NCI-H446 (cell line): ENCODE data around the gene SVOPL.
"Not testable (repeated sequence)": the region's sequence is repeated elsewhere in the genome, so short reads cannot be mapped to it uniquely, and the experiment has no call there.

Source experiments
- DNase-seq, 2 experiments: peaks; one replicate each; lab custom pipeline; 2025; lab: John Stamatoyannopoulos, UW

Gene SVOPL

DNA sequence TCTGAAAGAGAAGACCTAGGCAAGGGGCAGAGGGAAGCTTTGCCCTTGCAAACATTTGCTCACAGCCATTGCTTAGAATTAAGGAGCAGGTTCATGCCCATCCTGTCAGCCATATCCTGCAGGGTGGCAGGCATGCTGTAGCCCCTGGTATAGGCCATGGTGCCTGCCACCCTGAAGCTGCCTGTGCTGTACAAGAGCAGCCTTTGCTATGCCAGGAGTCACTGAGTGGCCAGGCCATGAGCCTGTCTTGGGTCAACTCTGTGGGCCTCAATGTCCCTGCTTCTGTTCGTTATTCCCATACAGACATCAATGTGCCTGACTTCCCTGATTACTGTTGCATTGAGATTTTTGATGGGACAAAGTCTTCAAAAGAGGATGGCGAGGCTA, 368 bp upstream of the SVOPL start:
- no peak for DNase-seq

DNA sequence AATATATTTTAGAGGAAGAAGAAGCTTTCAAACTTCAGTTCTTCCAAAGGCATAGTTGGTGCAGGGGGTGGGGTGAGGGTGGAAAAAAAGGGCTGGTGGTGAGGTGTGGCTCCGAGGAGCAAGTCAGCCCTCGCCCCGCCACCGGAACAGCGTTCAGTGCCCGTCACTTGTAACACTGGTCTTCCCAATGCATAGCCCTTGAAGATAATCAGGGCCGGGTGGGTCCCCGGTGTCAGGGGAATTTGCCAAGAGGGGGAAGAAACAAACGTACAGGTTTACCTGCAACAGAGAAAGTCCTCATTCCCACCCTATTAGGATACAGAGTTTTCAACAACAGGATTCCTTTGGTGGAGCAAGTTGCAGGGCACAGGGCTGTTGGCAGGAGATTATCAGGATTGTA, 1.5 kb downstream of the SVOPL start:
- DNase-seq: no peak

DNA sequence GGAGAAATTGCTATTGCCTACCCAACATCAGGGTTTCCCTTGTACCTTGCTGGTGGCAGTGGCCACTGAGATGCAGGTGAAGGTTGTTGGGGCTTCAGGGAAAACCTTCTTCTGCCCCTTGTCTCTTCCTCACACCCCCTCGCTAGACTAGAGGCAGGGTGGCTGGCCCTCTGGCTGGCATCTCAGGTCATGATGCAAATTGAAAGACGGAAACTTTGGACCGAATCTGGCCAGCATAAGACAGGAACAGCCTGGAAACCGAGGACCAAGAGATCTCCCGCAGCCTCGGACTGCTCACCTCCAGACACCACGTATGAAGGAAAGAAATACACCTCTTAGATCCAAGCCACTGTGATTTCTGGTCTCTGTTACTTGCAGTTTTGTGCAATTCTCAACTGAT, 2.9 kb downstream of the SVOPL start:
- no peak for DNase-seq

DNA sequence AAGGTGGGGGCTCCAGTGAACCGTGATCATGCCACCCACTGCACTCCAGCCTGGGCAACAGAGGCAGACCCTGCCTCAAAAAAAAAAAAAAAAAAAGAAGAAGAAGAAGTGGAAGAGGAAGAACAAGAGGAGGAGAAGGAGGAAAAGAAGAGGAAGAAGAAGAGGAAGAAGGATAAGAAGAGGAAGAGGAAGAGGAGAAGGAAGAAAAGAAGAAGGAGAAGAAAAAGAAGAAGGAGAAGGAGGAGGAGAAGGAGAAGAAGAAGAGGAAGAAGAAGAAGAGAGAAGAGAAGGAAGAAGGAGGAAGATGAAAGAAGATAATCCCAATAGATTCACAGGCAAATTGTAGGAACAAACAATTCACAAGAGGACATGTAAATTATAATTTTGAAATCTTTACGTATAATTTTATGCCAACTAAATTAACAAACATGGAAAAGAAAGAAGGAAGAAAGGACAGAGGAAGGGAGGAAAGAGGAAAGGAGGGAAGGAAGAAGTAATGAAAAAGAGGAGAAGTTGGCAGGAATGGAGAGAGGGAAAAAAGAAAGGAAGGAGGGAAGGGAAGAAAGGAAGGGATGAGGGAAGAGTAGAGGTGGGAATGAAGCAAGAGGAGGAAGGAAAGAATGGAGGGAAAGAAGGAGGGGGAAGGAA, 3.5 kb downstream of the SVOPL start:
- DNase-seq: no peak

DNA sequence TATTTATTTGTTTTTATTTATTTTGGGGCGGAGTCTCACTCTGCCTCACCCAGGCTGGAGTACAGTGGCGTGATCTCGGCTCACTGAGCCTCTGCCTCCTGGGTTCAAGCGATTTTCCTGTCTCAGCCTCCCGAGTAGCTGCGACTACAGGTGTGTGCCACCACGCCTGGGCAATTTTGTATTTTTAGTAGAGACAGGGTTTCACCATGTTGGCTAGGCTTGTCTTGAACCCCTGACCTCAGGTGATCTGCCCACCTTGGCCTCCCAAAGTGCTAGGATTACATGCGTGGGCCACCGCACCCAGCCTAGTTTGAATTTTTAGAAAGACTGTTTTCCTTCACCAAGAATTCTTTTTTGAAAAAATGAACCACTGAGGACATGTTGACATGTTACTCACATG, 5.4 kb downstream of the SVOPL start:
- not testable (repeated sequence) for DNase-seq

DNA sequence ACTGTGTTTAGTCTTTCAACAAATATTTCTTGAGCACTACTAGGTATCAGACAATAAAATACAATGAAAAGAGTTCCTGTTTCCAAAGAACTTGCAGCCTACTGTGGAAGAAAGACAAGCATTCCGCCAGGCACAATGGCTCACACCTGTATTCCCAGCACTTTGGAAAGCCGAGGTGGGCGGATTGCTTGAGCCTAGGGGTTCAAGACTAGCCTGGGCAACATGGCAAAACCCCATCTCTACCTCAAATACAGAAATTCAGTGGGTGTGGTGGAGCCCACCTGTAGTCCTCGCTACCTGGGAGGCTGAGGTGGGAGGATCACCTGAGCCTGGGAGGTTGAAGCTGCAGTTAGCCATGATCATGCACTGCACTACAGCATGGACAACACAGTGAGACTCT, 6.1 kb downstream of the SVOPL start:
- no peak for DNase-seq

DNA sequence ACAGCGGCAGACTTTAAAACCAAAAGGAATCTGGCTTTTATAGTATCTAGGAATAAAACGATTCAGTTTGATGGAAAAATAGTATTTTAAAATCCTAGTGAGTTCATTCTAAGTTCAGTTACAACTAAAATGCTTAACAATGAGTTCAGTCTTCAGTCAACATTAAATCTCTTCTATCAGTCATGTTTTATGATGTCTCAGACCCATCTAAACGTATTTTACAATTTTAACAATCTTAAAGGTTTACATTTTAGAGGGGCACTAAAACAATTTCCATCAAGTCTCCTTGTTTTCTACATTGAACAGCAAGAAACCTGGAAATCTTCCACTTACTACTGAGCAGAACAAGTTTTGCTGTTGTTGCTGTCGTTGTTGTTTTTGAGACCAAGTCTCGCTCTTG, 10.0 kb downstream of the SVOPL start:
- DNase-seq: no peak

DNA sequence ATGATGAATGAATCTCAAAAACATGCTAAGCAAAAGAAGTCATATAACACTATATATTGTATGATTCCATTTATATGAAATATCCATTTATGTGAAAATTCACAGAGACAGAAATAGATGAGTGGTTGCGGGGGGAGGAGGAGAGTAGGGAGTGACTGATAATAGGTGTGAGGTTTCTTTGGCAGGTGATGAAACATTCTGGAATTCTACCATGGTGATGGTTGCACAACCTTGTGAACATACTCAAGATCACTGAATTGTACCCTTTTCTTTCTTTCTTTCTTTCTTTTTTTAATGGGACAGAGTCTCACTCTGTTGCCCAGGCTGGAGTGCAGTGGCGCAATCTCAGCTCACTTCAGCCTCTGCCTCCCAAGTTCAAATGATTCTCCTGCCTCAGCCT, 10.7 kb downstream of the SVOPL start:
- DNase-seq: no peak

DNA sequence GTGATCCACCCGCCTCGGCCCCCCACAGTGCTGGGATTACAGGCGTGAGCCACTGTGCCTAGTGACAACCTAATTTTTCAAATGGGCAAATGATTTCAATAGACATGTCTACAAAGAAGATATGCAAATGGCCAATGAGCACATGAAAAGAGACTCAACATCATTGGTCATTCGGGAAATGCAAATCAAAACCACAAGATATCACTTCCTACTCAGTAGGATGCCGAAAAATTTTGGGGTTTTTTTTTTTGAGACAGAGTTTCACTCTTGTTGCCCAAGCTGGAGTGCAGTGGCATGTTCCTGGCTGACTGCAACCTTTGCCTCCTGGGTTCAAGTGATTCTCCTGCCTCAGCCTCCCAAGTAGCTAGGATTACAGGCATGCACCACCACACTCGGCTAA, 13.1 kb downstream of the SVOPL start:
- DNase-seq: not testable (repeated sequence)

DNA sequence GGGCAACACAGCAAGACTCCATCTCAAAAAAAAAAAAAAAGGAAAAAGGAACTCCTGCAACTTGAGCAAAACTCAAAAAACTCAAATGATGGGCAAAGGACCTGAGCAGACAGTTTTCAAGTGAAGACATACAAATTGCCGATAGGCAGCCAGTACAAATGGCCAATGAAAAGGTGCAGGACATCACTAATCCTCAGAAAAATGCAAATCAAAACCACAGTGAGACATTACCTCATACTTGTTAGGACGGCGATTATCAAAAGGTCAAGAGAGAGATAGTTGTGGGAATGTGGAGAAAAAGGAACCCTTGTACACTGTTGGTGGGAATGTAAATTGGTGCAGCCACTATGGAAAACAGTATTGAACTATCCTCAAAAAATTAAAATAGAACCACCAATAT, 16.8 kb downstream of the SVOPL start:
- DNase-seq: no peak

DNA sequence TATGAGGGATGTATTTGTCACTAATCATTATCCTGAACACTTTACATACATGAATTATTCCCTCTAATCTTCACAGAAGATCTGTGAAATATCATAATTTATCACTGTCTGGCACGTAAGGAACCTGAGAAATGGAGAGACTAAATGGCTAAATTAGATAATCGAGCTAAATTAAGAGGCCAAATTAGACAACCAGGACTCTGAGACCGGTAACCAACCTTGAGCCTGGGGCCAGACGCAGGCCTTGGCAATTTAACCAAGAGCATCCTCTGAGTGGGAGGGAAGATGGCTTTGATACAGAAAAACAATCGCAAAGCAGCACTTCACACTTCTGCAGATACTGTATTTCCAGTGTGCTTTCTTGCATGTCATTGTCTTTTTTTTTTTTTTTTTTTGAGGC, 21.4 kb downstream of the SVOPL start:
- DNase-seq: no peak

DNA sequence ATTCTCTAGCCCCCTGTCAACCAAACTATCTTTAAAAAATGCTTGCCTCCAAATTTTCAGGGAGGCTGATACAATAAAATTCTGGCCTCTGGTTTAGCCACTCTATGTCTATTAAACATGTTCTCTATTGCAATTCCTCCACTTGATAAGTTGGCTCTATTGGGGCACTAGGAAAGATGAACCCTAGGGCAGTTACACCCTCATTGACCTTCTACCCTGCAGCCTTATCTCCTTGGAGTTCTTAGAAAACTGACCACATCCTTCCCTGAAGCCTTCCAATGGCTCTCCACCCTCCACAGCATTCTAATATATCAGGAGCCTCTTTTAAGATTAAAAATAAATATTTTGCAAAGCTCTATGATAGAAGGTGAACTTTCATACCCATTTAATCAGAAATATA, 30.6 kb downstream of the SVOPL start:
- DNase-seq: no peak

DNA sequence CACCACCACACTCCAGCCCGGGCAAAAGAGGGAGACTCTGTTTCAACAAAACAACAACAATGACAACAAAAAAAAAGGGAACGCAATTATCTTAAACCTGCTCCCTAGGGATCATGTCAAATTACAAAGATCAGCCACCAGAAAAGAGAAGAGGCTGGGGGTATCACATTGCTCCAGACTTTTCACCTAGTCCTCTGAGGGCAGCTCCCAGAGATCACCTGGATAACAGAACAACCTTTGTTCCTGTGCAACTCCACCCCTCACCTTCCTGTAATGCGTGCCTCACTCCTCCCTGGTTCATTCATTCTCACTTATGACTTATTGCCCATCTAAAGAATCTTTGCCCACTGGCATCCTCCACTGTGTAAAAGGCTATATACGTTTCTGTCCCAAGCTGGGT, 31.8 kb downstream of the SVOPL start:
- no peak for DNase-seq

DNA sequence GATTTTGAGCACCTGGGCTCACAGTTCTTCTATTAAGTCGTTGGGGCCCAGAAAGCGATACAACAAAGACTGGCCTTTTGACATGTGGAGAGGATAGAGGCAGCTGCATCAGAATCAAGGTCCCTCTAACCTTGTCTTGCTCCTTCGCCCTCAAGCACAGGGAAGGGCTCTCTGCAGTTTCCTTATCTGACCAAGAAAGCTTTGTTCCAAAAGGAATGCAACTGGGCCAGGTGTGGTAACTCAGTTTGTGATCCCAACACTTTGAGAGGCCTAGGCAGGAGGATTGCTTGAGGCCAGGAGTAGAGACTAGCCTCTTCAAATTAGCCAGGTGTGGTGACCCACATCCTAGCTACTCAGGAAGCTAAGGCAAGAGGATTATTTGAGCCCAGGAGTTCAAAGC, 32.2 kb downstream of the SVOPL start:
- no peak for DNase-seq

DNA sequence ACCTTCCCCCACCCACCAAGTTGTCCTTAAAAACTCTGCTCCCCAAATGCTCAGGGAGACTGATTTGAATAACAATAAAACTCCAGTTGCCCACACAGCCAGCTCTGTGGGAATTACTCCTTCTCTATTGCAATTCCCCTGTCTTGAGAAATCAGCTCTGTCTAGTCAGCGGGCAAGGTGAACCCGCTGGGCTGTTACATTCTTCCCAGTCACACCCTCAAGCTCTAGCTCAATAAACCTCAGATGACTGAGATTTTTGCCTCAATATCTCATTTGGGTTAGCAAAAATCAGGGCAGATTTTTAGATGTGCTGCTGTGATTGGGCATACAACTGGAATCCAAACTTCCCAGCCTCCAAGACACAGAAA, 32.9 kb downstream of the SVOPL start:
- DNase-seq: no peak

DNA sequence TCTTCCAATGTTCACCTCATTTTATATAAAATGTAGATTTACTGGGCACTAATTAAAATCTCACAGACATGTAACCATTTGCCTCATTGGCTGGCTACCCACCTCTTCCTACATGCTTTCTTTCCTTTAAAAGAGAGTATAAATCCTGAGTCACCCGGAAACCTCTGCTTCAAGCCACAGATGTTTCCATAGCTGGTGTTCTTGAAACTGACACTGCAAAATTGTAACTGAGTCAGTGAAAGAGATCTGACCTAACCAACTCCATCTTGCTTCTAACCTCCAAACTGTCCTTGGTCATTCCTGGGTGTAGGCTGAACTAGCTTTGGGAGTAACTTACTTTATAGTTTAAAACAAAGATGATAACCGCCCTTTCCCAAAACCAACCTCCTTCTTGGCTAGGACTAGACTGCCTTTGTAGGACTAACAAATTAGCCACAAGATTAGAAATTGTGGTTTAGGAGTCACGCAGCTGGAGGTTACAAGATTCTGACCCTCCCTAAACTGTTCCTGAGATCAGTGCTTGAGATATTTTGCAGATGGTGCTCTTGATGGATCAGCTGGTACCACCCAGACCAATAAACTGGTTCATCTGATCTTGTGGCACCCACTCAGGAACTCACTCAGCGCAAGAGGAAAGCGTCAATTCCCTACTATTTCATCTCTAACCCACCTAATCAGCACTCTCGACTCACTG, 33.5 kb downstream of the SVOPL start:
- DNase-seq: no peak

DNA sequence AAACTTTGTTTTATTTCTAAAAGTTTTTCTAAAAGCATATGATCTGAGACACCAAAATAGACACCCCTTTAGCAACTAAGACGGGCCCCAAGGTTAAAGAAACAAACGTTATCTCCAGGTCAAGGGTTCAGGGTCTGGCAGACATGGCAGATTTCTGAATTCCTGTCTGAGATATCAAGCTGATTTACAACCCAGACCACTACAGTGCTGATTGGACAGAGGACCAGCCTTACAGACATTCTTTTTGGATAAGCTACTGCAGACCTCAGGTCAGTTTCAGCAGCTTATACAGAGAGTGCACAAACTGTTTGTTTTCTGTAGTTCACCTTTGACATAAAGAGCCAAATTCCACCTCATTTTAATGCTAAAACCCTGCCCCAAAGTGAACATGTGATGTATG, 34.8 kb downstream of the SVOPL start:
- DNase-seq: no peak

DNA sequence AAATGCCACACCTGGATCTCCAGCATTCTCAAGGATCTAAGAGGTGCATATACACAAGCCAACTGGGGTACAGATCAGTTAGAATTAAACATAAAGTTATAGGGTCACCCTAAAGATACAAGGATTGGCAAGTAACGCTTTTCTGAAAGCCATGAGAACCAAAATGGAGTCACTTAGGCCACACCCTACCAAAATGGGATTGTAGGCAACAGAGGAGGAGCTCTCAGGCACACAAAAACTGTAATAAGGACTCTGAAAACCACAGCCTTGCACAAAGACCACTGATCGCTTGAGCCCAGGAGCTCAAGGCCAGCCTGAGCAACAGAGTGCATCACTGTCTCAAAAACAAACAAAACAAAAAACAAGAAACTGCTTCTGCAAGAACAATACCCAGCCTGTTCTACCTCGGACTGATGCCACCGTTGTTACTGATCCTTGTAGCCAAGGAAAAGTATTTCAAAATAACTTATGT, 35.5 kb downstream of the SVOPL start:
- no peak for DNase-seq

DNA sequence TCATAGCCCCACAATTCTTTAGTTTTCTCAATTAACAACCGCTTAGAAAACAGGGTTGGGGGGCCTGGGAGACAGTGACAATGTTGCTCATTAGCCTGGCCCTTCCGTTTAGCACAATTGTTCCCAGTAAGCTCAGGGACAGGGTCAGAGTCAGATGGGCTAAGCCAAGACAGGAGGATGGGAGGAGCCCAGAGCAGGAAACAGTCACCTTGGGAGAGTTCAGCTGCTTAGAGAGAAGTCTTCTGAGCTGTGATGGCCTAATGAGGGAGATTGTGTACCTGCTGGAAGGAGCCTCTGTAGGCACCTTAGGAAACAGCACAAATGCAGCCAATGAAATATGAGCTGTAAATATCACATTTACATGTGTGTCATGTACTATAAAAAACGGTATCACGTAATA, 35.9 kb downstream of the SVOPL start:
- no peak for DNase-seq

DNA sequence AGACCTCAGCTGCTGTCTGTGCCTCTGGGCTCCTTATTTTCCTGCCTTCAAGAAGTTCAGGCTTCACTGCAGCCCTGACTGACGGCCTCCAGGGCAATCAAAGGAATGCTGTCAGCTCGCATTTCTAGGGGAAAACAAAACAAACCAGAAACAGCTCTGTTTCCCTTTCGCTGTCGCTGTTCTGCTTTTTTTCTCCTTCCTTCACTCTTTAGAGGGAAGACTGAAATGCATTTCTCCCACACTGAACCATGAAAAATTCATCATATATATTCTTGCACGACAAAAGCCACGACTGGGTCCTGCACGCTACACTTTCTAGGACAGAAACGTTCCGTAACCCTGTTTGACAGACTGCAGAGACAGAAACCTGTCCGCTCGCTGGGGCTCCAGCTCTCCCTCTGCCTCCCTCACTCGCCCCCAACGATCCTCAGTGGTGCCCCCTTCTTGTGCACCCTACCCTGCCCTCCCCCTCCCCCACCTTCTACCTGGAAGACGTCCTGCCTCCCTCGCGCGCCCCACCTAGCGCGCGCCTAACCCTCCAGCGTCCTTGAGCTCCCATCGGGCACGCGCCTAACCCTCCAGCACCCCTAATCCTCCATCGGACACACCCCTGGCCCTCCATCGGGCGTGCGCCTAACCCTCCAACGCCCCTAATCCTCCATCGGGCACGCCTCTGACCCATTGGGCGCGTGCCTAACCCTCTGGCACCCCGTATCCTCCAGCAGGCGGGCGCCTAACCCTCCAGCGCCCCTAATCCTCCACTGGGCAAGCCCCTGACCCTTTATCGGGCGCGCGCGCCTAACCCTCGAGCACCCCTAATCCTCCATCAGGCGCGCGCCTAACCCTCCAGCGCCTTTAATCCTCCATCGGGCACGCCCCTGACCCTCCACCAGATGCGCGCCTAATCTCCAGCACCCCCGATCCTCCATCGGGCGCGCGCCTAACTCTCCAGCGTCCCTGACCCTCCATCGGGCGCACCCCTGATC, 37.1 kb downstream of the SVOPL start:
- no peak for DNase-seq

DNA sequence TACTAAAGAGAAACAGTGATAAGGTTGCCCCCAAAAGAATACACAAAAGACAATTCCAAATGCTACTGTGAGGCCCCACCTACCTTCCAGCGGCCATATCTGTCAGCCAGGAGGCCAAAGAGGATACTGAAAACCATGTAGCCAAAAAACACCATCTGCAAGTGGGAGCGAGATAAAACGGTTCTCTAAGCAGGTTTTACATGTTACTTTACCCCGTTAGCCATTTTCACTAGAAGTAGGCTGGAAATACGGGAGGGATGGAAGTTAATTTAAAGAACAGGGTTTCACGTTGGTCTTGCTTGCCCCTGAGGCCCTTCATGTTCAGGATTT, 38.2 kb downstream of the SVOPL start:
- no peak for DNase-seq

DNA sequence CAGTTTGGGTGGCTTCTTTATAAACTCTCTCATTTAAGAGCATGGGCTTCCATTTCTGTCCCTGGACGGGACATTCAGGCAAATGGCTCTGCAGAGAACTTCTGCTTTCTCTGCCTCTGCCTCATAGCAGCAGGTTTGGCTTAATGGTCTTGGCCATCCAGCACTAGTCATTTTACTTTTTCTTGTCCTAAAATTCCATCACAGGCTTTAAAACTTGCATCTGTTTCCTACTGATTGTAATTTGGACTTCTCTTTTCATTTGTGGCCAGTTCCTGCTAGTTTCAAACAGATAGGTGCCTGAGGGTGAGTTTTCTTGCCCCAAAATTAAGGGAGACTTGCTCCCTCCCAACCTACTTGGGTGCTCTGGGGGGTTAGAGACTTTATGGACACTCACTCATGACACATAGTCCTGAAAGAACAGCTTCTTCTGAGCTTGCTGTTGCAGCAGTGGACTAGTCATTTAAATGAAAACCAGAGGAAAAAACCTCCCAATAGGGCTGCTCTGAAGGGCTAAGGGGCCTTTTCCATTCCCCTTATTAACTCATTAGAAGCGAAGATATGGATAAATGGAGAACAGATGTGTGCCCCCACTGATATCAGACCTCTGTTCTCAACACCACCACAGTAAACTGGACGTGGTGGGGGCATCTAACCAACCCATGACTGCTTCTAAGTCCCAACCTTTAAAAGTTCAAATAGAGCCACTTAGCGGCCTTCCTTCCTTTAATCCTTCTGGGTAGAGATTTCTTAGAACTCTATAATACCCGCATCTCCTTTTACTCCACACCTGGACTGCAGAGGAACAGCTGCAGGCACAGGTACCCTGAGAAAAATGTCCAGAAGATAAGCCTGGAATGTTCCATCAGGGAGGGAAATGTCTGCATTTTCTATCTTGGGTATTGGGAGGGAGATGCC, 38.8 kb downstream of the SVOPL start:
- no peak for DNase-seq
